WTC11 (cell line): ENCODE measurements around the gene FOXO3. TPM values are rescaled to one million over a fixed set of nuclear protein-coding genes. Genes with fewer than 3 reads are reported as not detected.
"Not testable (repeated sequence)": the region's sequence is repeated elsewhere in the genome, so short reads cannot be mapped to it uniquely, and the experiment has no call there.

ENCODE experiments used
- ATAC-seq: fragments of 200-7000 bp; cut with Tn5 transposase; 2 replicates; pipeline ENCODE4 v1.10.0; 2021; ENCODE audit warnings: mild to moderate bottlenecking, moderate library complexity
- CTCF ChIA-PET: fragments of 300-600 bp; sonication (Branson Sonifier 250); formaldehyde crosslinking; loops from one replicate; lab custom pipeline; 2021; ENCODE audit warnings: antibody characterized with exemption; lab: Charles Lee
- POLR2A ChIA-PET: fragments of 350-600 bp; sonication (Branson Sonifier 250); formaldehyde crosslinking; loops from one replicate; lab custom pipeline; 2021; ENCODE audit warnings: antibody characterized with exemption; lab: Charles Lee
- DNase-seq: peaks from one replicate; pipeline ENCODE4 v3.0.0; 2021; ENCODE audit warnings: low spot score
- H3K27ac Mint-ChIP-seq: 2 replicates; pipeline ENCODE4 v1.8.0; 2021; ENCODE audit warnings: mixed read lengths
- H3K27me3 Mint-ChIP-seq: 2 replicates; pipeline ENCODE4 v1.8.0; 2021; ENCODE audit warnings: low read depth, mild to moderate bottlenecking, moderate library complexity, mixed read lengths
- H3K36me3 Mint-ChIP-seq: 2 replicates; pipeline ENCODE4 v1.8.0; 2021; ENCODE audit warnings: mixed read lengths
- H3K4me1 Mint-ChIP-seq: 2 replicates; pipeline ENCODE4 v1.8.0; 2022; ENCODE audit warnings: mixed read lengths
- H3K4me3 Mint-ChIP-seq: 2 replicates; pipeline ENCODE4 v1.8.0; 2021; ENCODE audit warnings: mild to moderate bottlenecking, moderate library complexity, mixed read lengths
- H3K9me3 Mint-ChIP-seq: 2 replicates; pipeline ENCODE4 v1.8.0; 2021; ENCODE audit warnings: mixed read lengths
- CBFB ChIP-seq: sonication (generic); formaldehyde crosslinking; IDR thresholded peaks from 2 replicates; pipeline ENCODE4 v1.8.1; 2022; ENCODE audit warnings: mild to moderate bottlenecking, low read depth, missing genetic modification reagents
- CTCF ChIP-seq: fragments of 200-600 bp; IDR thresholded peaks from 2 replicates; pipeline ENCODE4 v1.8.0; 2022; ENCODE audit warnings: antibody characterized with exemption
- FOXP4 ChIP-seq: sonication (generic); formaldehyde crosslinking; IDR thresholded peaks from 2 replicates; pipeline ENCODE4 v1.8.0; 2022; ENCODE audit warnings: mild to moderate bottlenecking, missing genetic modification reagents
- MXD4 ChIP-seq: fragments of 250-450 bp; sonication (Bioruptor Pico); IDR thresholded peaks from 2 replicates; pipeline ENCODE4 v1.8.0; 2021; ENCODE audit warnings: mild to moderate bottlenecking, moderate library complexity, borderline replicate concordance
- SOX15 ChIP-seq: fragments of 250-450 bp; sonication (Bioruptor Pico); IDR thresholded peaks from 2 replicates; pipeline ENCODE4 v1.9.0; 2021; ENCODE audit warnings: mild to moderate bottlenecking
- SP1 ChIP-seq: sonication (generic); formaldehyde crosslinking; conservative IDR thresholded peaks from 2 replicates; pipeline ENCODE4 v1.8.1; 2022; ENCODE audit warnings: missing genetic modification reagents
- TP53 ChIP-seq: sonication (generic); formaldehyde crosslinking; IDR thresholded peaks from 2 replicates; pipeline ENCODE4 v1.8.1; 2023; ENCODE audit warnings: mild to moderate bottlenecking, missing genetic modification reagents
- ZNF512 ChIP-seq: sonication (generic); formaldehyde crosslinking; IDR thresholded peaks from 2 replicates; pipeline ENCODE4 v1.8.1; 2022; ENCODE audit warnings: missing genetic modification reagents, borderline replicate concordance
- total RNA-seq: library from RNA; stranded (reverse); gene quantifications from 3 replicates; pipeline ENCODE4 v1.2.3, GENCODE V29; 2021

Gene FOXO3
- total RNA-seq, 1 experiment from 2014 or later = 15.6 TPM

GRCh38 chr6:108535114-108535742 is 25.5 kb upstream of the FOXO3 start:
- DNase-seq = no peak
- POLR2A ChIA-PET = interaction anchor here (1.1 kb wide), 1 partner anchor 153 kb away, joined by 3 read pairs; no protein-coding TSS in a partner anchor
- TF ChIP-seq FOXP4 (no peak), SOX15 (CRISPR knock-in tag) (no peak), MXD4 (CRISPR knock-in tag) (no peak), CBFB (CRISPR knock-in tag) (no peak), TP53 (CRISPR knock-in tag) (no peak)
- H3K9me3 Mint-ChIP-seq = peaks cover 12% of the 10 kb centered on the region
- no peak overlapping the region for H3K4me3 Mint-ChIP-seq
- CTCF ChIA-PET = interaction anchor here (0.6 to 1.4 kb wide), 3 partner anchors 21 to 358 kb away, joined by 3 to 4 read pairs (median 3); no protein-coding TSS in a partner anchor
- H3K27me3 Mint-ChIP-seq = no peaks in the 10 kb centered on the region
- H3K4me1 Mint-ChIP-seq = no peaks in the 10 kb centered on the region
- H3K27ac Mint-ChIP-seq = no peak overlapping the region
- ATAC-seq = no peak
- 0 out of 2 replicates have a peak, but pooled peaks cover 4% of the 10 kb centered on the region for H3K36me3 Mint-ChIP-seq

- ATAC-seq, H3K36me3 Mint-ChIP-seq, H3K4me1 Mint-ChIP-seq, H3K27ac Mint-ChIP-seq, H3K4me3 Mint-ChIP-seq, H3K27me3 Mint-ChIP-seq, DNase-seq: not testable (repeated sequence)
- peaks cover 12% of the 10 kb centered on the region for H3K9me3 Mint-ChIP-seq
- ChIA-PET POLR2A (interaction anchor here (1.1 kb wide), 1 partner anchor 153 kb away, joined by 3 read pairs; no protein-coding TSS in a partner anchor), CTCF (interaction anchor here (0.6 to 1.4 kb wide), 4 partner anchors 21 to 357 kb away, joined by 3 to 4 read pairs (median 3); no protein-coding TSS in a partner anchor)
These were observed 24.7 kb upstream of the FOXO3 start for GRCh38 chr6:108535920-108536535.

- H3K36me3 Mint-ChIP-seq = 0 out of 2 replicates have a peak, but pooled peaks cover 4% of the 10 kb centered on the region
- H3K27me3 Mint-ChIP-seq = peaks cover 7% of the 10 kb centered on the region
- TF ChIP-seq SP1 (CRISPR knock-in tag) (no peak), ZNF512 (CRISPR knock-in tag) (peak; percentile 91; the same call in 1 of the 2 replicates), CTCF (peak; percentile 73)
- CTCF ChIA-PET = interaction anchor here (0.6 to 4.7 kb wide), 27 partner anchors 9 to 536 kb away, joined by 3 to 74 read pairs (median 3); partner anchors contain the start of gene ARMC2
- H3K4me3 Mint-ChIP-seq = peak overlapping the region; percentile 41
- peaks cover 12% of the 10 kb centered on the region for H3K4me1 Mint-ChIP-seq
- H3K27ac Mint-ChIP-seq = no peak overlapping the region
- peak; percentile 76 for ATAC-seq
- POLR2A ChIA-PET = interaction anchor here (0.5 to 1.3 kb wide), 4 partner anchors 16 to 240 kb away, joined by 3 read pairs; no protein-coding TSS in a partner anchor
- peaks cover 12% of the 10 kb centered on the region for H3K9me3 Mint-ChIP-seq
- DNase-seq = peak; percentile 72
These were observed 18.6 kb upstream of the FOXO3 start for GRCh38 chr6:108541843-108542759.
